Dendritic cell treated with granulocyte-macrophage colony-stimulating factor and Interleukin-4, amounts not matched to agents 40 ng/mL and 50 ng/mL, for 4 days (primary cell): ENCODE data around the gene GNG4.

Source experiments
- H3K27ac Mint-ChIP-seq: one replicate; pipeline ENCODE4 v1.8.0; 2022; ENCODE audit warnings: mild to moderate bottlenecking, mixed read lengths
- H3K27me3 Mint-ChIP-seq: one replicate; pipeline ENCODE4 v1.8.0; 2022; ENCODE audit warnings: mild to moderate bottlenecking, mixed read lengths
- H3K36me3 Mint-ChIP-seq: one replicate; pipeline ENCODE4 v1.8.0; 2022; ENCODE audit warnings: low read depth, mixed read lengths
- H3K4me1 Mint-ChIP-seq: one replicate; pipeline ENCODE4 v1.8.0; 2022; ENCODE audit warnings: low read depth, mixed read lengths
- H3K4me3 Mint-ChIP-seq: one replicate; pipeline ENCODE4 v1.8.0; 2022; ENCODE audit warnings: mild to moderate bottlenecking, moderate library complexity, mixed read lengths
- H3K9me3 Mint-ChIP-seq: one replicate; pipeline ENCODE4 v1.8.0; 2022; ENCODE audit warnings: mixed read lengths
- intact Hi-C: fragments of 100-400 bp; cut with micrococcal nuclease; formaldehyde crosslinking; loops from one replicate; pipeline ENCODE4 v1.15.0; 2022

Gene GNG4

GRCh38 chr1:235503403-235504121 lies 146.0 kb downstream of the GNG4 start:
- H3K27me3 Mint-ChIP-seq, result no peaks in the 10 kb centered on the region
- peaks cover 16% of the 10 kb centered on the region for H3K36me3 Mint-ChIP-seq
- H3K4me3 Mint-ChIP-seq, result peak overlapping the region; percentile 95
- intact Hi-C loops, result loop anchor here (2.0 kb wide), 1 partner anchor 175 kb away; the partner anchor contains the start of genes ARID4B and GGPS1
- H3K27ac Mint-ChIP-seq, result peak overlapping the region; percentile 99
- H3K4me1 Mint-ChIP-seq, result peaks cover 15% of the 10 kb centered on the region
- no peaks in the 10 kb centered on the region for H3K9me3 Mint-ChIP-seq

GRCh38 chr1:235502601-235503402 lies 146.8 kb downstream of the GNG4 start:
- peak overlapping the region; percentile 95 for H3K4me3 Mint-ChIP-seq
- no peaks in the 10 kb centered on the region for H3K9me3 Mint-ChIP-seq
- peaks cover 15% of the 10 kb centered on the region for H3K4me1 Mint-ChIP-seq
- H3K27ac Mint-ChIP-seq, result peak overlapping the region; percentile 99
- no peaks in the 10 kb centered on the region for H3K27me3 Mint-ChIP-seq
- peaks cover 16% of the 10 kb centered on the region for H3K36me3 Mint-ChIP-seq
- intact Hi-C loops, result no loop called here

- no peaks in the 10 kb centered on the region for H3K9me3 Mint-ChIP-seq
- no peak overlapping the region for H3K4me3 Mint-ChIP-seq
- H3K27ac Mint-ChIP-seq, result no peak overlapping the region
- intact Hi-C loops, result no loop called here
- H3K4me1 Mint-ChIP-seq, result peaks cover 15% of the 10 kb centered on the region
- H3K36me3 Mint-ChIP-seq, result peaks cover 16% of the 10 kb centered on the region
- H3K27me3 Mint-ChIP-seq, result no peaks in the 10 kb centered on the region
Observed at GRCh38 chr1:235500971-235501540, 148.5 kb downstream of the GNG4 start.
